Breast epithelium (tissue), 3 donors: ENCODE data around the gene WDR72.

ENCODE experiments used
- CTCF ChIP-seq, 3 donors: fragments of 450-650 bp; IDR thresholded peaks; one replicate each; pipeline ENCODE4 v1.5.1; 2016 to 2017; ENCODE audit warnings: antibody characterized with exemption in 3 of 3, mild to moderate bottlenecking in 3 of 3, moderate library complexity in 3 of 3
- POLR2A ChIP-seq: fragments of 450-650 bp; IDR thresholded peaks from one replicate; pipeline ENCODE4 v1.6.1; 2016; ENCODE audit warnings: antibody characterized with exemption, mild to moderate bottlenecking, moderate library complexity
- POLR2AphosphoS5 ChIP-seq, 3 donors: sonication (generic); formaldehyde crosslinking; IDR thresholded peaks; one replicate each; pipeline ENCODE4 v1.6.1; 2017; ENCODE audit warnings: antibody characterized with exemption in 3 of 3

GRCh38 chr15:53564647-53565046 is 194.8 kb downstream of the WDR72 start:
- TF ChIP-seq POLR2A = no peak
- TF ChIP-seq CTCF (IDR thresholded peaks at IDR 0.05) = no peak
- no peak for TF ChIP-seq POLR2AphosphoS5 (IDR thresholded peaks at IDR 0.05)
